GM23338 (cell line): ENCODE results near the gene LIME1.

ENCODE experiments used
- CREB1 ChIP-seq: fragments of 250-450 bp; sonication (Bioruptor Pico); IDR thresholded peaks from 2 replicates; pipeline ENCODE4 v1.5.0; 2020; ENCODE audit warnings: low read depth, mild to moderate bottlenecking, moderate library complexity
- EZH2 ChIP-seq: fragments of 200-600 bp; sonication (generic); IDR thresholded peaks from one replicate; pipeline ENCODE4 v1.8.0; 2017; ENCODE audit warnings: antibody characterized with exemption, mild to moderate bottlenecking, low read depth; ENCODE audit not compliant: unreplicated experiment
- EZH2phosphoT487 ChIP-seq: fragments of 200-600 bp; sonication (generic); IDR thresholded peaks from one replicate; pipeline ENCODE4 v1.8.1; 2018; ENCODE audit warnings: antibody characterized with exemption; ENCODE audit not compliant: unreplicated experiment
- JUNB ChIP-seq: IDR thresholded peaks from one replicate; pipeline ENCODE4 v1.6.1; 2016; ENCODE audit warnings: antibody characterized with exemption; ENCODE audit not compliant: unreplicated experiment
- POLR2AphosphoS5 ChIP-seq: IDR thresholded peaks from 2 replicates; pipeline ENCODE4 v1.6.1; 2016; ENCODE audit warnings: antibody characterized with exemption, low read depth
- STAT1 ChIP-seq: IDR thresholded peaks from one replicate; pipeline ENCODE4 v1.6.1; 2016; ENCODE audit warnings: antibody characterized with exemption; ENCODE audit not compliant: unreplicated experiment
- ZNF114 ChIP-seq: fragments of 250-450 bp; sonication (Bioruptor Pico); IDR thresholded peaks from 2 replicates; pipeline ENCODE4 v1.5.0; 2020; ENCODE audit warnings: mild to moderate bottlenecking, moderate library complexity
- TF ChIP-seq, protein P1 (sequence below), 2 experiments: fragments of 200-600 bp in 1 of 2; sonication (generic) in 1 of 2; conservative IDR thresholded peaks; 2 replicates each; pipeline versions ENCODE4 v1.5.1 to v1.6.1; 2016 to 2017; ENCODE audit warnings: antibody characterized with exemption in 2 of 2, low read depth in 2 of 2, mild to moderate bottlenecking in 2 of 2, moderate library complexity in 1 of 2
- TF ChIP-seq, protein P2 (sequence below): IDR thresholded peaks from 2 replicates; pipeline ENCODE4 v1.6.1; 2016; ENCODE audit warnings: antibody characterized with exemption
- TF ChIP-seq, protein P3 (sequence below): IDR thresholded peaks from one replicate; pipeline ENCODE4 v1.6.1; 2018; ENCODE audit warnings: antibody characterized with exemption; ENCODE audit not compliant: unreplicated experiment

DNA sequence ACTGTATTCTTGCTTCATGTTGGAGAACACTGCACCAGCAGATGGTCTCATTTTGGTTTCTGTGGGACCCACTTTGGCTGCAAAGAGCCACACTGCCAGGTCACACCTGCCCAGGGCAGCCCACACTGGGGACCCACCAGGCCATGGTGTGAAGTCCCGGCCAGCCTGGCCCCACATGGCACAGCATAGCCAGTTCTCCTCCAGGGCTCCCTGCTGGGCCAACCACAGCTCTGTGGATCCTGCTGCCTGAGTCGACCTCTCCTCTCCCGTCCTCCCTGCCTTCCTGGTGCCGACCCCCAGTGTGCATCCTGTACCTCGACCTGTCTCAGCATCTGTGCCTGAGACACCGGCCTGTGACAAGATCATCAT, 31.7 kb upstream of the LIME1 start:
- TF ChIP-seq EZH2, result no peak
- TF ChIP-seq, protein P1, sequence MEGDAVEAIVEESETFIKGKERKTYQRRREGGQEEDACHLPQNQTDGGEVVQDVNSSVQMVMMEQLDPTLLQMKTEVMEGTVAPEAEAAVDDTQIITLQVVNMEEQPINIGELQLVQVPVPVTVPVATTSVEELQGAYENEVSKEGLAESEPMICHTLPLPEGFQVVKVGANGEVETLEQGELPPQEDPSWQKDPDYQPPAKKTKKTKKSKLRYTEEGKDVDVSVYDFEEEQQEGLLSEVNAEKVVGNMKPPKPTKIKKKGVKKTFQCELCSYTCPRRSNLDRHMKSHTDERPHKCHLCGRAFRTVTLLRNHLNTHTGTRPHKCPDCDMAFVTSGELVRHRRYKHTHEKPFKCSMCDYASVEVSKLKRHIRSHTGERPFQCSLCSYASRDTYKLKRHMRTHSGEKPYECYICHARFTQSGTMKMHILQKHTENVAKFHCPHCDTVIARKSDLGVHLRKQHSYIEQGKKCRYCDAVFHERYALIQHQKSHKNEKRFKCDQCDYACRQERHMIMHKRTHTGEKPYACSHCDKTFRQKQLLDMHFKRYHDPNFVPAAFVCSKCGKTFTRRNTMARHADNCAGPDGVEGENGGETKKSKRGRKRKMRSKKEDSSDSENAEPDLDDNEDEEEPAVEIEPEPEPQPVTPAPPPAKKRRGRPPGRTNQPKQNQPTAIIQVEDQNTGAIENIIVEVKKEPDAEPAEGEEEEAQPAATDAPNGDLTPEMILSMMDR (conservative IDR thresholded peaks at IDR 0.05; ENCODE audit: low read depth in 2 of 2), result no peak
- TF ChIP-seq CREB1, result no peak
- TF ChIP-seq POLR2AphosphoS5, result no peak
- TF ChIP-seq, protein P2, sequence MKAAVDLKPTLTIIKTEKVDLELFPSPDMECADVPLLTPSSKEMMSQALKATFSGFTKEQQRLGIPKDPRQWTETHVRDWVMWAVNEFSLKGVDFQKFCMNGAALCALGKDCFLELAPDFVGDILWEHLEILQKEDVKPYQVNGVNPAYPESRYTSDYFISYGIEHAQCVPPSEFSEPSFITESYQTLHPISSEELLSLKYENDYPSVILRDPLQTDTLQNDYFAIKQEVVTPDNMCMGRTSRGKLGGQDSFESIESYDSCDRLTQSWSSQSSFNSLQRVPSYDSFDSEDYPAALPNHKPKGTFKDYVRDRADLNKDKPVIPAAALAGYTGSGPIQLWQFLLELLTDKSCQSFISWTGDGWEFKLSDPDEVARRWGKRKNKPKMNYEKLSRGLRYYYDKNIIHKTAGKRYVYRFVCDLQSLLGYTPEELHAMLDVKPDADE, result no peak
- TF ChIP-seq EZH2phosphoT487, result no peak
- no peak for TF ChIP-seq STAT1
- TF ChIP-seq, protein P3, sequence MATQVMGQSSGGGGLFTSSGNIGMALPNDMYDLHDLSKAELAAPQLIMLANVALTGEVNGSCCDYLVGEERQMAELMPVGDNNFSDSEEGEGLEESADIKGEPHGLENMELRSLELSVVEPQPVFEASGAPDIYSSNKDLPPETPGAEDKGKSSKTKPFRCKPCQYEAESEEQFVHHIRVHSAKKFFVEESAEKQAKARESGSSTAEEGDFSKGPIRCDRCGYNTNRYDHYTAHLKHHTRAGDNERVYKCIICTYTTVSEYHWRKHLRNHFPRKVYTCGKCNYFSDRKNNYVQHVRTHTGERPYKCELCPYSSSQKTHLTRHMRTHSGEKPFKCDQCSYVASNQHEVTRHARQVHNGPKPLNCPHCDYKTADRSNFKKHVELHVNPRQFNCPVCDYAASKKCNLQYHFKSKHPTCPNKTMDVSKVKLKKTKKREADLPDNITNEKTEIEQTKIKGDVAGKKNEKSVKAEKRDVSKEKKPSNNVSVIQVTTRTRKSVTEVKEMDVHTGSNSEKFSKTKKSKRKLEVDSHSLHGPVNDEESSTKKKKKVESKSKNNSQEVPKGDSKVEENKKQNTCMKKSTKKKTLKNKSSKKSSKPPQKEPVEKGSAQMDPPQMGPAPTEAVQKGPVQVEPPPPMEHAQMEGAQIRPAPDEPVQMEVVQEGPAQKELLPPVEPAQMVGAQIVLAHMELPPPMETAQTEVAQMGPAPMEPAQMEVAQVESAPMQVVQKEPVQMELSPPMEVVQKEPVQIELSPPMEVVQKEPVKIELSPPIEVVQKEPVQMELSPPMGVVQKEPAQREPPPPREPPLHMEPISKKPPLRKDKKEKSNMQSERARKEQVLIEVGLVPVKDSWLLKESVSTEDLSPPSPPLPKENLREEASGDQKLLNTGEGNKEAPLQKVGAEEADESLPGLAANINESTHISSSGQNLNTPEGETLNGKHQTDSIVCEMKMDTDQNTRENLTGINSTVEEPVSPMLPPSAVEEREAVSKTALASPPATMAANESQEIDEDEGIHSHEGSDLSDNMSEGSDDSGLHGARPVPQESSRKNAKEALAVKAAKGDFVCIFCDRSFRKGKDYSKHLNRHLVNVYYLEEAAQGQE, result no peak
- no peak for TF ChIP-seq ZNF114 (CRISPR knock-in tag)
- TF ChIP-seq JUNB, result no peak
